HepG2 (cell line): ENCODE results near the gene LGALS1. TPM values are rescaled to one million over a fixed set of nuclear protein-coding genes. Genes with fewer than 3 reads are reported as not detected.

ENCODE experiments used
- ELF3 ChIP-seq: IDR thresholded peaks from 2 replicates; pipeline ENCODE4 v1.6.1; 2016; ENCODE audit warnings: missing genetic modification reagents, missing compliant biosample characterization
- HDAC6 ChIP-seq: fragments of 200-600 bp; sonication (generic); IDR thresholded peaks from 2 replicates; pipeline ENCODE4 v1.7.0; 2017; ENCODE audit warnings: mild to moderate bottlenecking, antibody characterized with exemption, low read length, low read depth
- HMGA1 ChIP-seq: sonication (generic); formaldehyde crosslinking; conservative IDR thresholded peaks from 2 replicates; pipeline ENCODE4 v1.4.0; 2020; ENCODE audit warnings: missing genetic modification reagents
- HNF1B ChIP-seq: sonication (generic); formaldehyde crosslinking; IDR thresholded peaks from 2 replicates; pipeline ENCODE4 v1.5.1; 2020; ENCODE audit warnings: mild to moderate bottlenecking, moderate library complexity, missing genetic modification reagents
- MBNL3 ChIP-seq: fragments of 250-450 bp; sonication (Bioruptor Pico); conservative IDR thresholded peaks from 2 replicates; pipeline ENCODE4 v1.8.0; 2022; ENCODE audit warnings: mild to moderate bottlenecking, inconsistent platforms
- SNAPC2 ChIP-seq: sonication (generic); formaldehyde crosslinking; IDR thresholded peaks from 2 replicates; pipeline ENCODE4 v1.8.1; 2022; ENCODE audit warnings: mild to moderate bottlenecking, missing genetic modification reagents
- ZBTB3 ChIP-seq: sonication (generic); formaldehyde crosslinking; IDR thresholded peaks from 2 replicates; pipeline ENCODE4 v1.4.0; 2020; ENCODE audit warnings: low read depth, mild to moderate bottlenecking, moderate library complexity, missing genetic modification reagents, borderline replicate concordance
- ZNF30 ChIP-seq: sonication (generic); formaldehyde crosslinking; IDR thresholded peaks from 2 replicates; pipeline ENCODE4 v1.5.0; 2020; ENCODE audit warnings: mild to moderate bottlenecking, missing genetic modification reagents
- ZNF562 ChIP-seq: sonication (generic); formaldehyde crosslinking; IDR thresholded peaks from 2 replicates; pipeline ENCODE4 v1.8.0; 2022; ENCODE audit warnings: missing genetic modification reagents, borderline replicate concordance
- ZUFSP ChIP-seq: sonication (generic); formaldehyde crosslinking; IDR thresholded peaks from 2 replicates; pipeline ENCODE4 v1.9.0; 2021; ENCODE audit warnings: missing genetic modification reagents, mild to moderate bottlenecking, borderline replicate concordance
- polyA plus RNA-seq, 8 experiments: library from polyadenylated mRNA; depleted of rRNA in 3 of 8; stranded (reverse) in 7 of 8; unstranded in 1 of 8; fragments of >200 nt; fragmentation: Illumina TruSeq in 4 of 8; extraction: Trizol in 4 of 8; gene quantifications; 2 replicates each; pipeline versions ENCODE4 v1.2.1 to v1.2.3, GENCODE V29; 2011 to 2016; ENCODE audit warnings: low read depth in 4 of 8, missing spikeins in 1 of 8, mixed read lengths in 1 of 8; ENCODE audit not compliant: insufficient read depth in 1 of 8
- total RNA-seq, 5 experiments: library from RNA; depleted of rRNA; stranded (reverse); fragments of >200 nt; fragmentation: Illumina TruSeq; extraction: Trizol; gene quantifications; 2 replicates each; pipeline ENCODE4 v1.2.3, GENCODE V29; 2016; ENCODE audit warnings: low read depth in 1 of 5
- TF ChIP-seq, protein P1 (sequence below): fragments of 450-650 bp; IDR thresholded peaks from 2 replicates; pipeline ENCODE4 v1.6.1; 2016
- TF ChIP-seq, protein P2 (sequence below): sonication (generic); formaldehyde crosslinking; IDR thresholded peaks from 2 replicates; pipeline ENCODE4 v1.5.0; 2020; ENCODE audit warnings: mild to moderate bottlenecking, missing genetic modification reagents, borderline replicate concordance
- TF ChIP-seq, protein P3 (sequence below): sonication (generic); formaldehyde crosslinking; IDR thresholded peaks from 2 replicates; pipeline ENCODE4 v1.4.0; 2020; ENCODE audit warnings: mild to moderate bottlenecking, missing genetic modification reagents, borderline replicate concordance

LGALS1 gene
- total and polyA plus RNA-seq, 2 of the 13 experiments (the other 11 are each of a cell fraction or from before 2014, with no cell fraction given): 103 to 858 TPM

- TF ChIP-seq ZUFSP (no peak), ZNF30 (no peak), MBNL3 (CRISPR knock-in tag) (no peak), ELF3 (CRISPR knock-in tag) (peak; percentile 37; the same call in 1 of the 2 replicates), HMGA1 (CRISPR knock-in tag) (no peak), HDAC6 (no peak), HNF1B (CRISPR knock-in tag) (peak; percentile 60), ZBTB3 (no peak), SNAPC2 (CRISPR knock-in tag) (no peak), ZNF562 (CRISPR knock-in tag) (no peak)
- TF ChIP-seq, protein P1, sequence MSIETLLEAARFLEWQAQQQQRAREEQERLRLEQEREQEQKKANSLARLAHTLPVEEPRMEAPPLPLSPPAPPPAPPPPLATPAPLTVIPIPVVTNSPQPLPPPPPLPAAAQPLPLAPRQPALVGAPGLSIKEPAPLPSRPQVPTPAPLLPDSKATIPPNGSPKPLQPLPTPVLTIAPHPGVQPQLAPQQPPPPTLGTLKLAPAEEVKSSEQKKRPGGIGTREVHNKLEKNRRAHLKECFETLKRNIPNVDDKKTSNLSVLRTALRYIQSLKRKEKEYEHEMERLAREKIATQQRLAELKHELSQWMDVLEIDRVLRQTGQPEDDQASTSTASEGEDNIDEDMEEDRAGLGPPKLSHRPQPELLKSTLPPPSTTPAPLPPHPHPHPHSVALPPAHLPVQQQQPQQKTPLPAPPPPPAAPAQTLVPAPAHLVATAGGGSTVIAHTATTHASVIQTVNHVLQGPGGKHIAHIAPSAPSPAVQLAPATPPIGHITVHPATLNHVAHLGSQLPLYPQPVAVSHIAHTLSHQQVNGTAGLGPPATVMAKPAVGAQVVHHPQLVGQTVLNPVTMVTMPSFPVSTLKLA: no peak
- TF ChIP-seq, protein P2, sequence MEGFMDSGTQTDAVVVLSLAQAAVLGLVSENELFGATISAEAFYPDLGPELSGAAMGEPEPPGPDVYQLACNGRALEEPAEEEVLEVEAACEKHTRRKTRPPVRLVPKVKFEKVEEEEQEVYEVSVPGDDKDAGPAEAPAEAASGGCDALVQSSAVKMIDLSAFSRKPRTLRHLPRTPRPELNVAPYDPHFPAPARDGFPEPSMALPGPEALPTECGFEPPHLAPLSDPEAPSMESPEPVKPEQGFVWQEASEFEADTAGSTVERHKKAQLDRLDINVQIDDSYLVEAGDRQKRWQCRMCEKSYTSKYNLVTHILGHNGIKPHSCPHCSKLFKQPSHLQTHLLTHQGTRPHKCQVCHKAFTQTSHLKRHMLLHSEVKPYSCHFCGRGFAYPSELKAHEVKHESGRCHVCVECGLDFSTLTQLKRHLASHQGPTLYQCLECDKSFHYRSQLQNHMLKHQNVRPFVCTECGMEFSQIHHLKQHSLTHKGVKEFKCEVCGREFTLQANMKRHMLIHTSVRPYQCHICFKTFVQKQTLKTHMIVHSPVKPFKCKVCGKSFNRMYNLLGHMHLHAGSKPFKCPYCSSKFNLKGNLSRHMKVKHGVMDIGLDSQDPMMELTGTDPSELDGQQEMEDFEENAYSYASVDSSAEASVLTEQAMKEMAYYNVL (CRISPR knock-in tag): no peak
- TF ChIP-seq, protein P3, sequence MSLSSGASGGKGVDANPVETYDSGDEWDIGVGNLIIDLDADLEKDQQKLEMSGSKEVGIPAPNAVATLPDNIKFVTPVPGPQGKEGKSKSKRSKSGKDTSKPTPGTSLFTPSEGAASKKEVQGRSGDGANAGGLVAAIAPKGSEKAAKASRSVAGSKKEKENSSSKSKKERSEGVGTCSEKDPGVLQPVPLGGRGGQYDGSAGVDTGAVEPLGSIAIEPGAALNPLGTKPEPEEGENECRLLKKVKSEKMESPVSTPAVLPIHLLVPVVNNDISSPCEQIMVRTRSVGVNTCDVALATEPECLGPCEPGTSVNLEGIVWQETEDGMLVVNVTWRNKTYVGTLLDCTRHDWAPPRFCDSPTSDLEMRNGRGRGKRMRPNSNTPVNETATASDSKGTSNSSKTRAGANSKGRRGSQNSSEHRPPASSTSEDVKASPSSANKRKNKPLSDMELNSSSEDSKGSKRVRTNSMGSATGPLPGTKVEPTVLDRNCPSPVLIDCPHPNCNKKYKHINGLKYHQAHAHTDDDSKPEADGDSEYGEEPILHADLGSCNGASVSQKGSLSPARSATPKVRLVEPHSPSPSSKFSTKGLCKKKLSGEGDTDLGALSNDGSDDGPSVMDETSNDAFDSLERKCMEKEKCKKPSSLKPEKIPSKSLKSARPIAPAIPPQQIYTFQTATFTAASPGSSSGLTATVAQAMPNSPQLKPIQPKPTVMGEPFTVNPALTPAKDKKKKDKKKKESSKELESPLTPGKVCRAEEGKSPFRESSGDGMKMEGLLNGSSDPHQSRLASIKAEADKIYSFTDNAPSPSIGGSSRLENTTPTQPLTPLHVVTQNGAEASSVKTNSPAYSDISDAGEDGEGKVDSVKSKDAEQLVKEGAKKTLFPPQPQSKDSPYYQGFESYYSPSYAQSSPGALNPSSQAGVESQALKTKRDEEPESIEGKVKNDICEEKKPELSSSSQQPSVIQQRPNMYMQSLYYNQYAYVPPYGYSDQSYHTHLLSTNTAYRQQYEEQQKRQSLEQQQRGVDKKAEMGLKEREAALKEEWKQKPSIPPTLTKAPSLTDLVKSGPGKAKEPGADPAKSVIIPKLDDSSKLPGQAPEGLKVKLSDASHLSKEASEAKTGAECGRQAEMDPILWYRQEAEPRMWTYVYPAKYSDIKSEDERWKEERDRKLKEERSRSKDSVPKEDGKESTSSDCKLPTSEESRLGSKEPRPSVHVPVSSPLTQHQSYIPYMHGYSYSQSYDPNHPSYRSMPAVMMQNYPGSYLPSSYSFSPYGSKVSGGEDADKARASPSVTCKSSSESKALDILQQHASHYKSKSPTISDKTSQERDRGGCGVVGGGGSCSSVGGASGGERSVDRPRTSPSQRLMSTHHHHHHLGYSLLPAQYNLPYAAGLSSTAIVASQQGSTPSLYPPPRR: no peak
Observed at GRCh38 chr22:37674951-37675929, at the start of gene LGALS1 (continued).
